ENCODE data around the gene MALL.

DNA sequence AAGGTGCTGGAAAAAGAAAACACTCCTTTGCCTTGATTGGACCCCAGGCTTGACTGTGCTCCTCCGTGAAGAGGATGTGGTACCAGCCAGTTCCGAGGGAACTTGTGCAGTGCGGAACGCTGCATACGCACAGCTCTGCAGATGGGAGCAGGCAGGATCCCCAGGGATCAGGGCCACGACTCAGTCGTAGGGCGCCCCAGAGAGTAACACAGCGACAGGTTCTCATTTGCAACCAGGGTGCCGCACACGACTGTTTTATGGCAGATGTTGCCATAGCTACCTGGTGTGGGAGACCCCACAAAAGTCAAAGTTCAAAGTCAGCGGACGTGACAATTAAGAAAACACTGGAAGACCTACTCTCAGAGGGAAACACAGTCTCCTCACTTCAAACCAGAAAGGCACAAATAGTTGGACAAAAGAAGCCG is 779 bp downstream of the MALL start:
- TF ChIP-seq POLR2A (IDR thresholded peaks at IDR 0.05; ENCODE audit: low read depth, low read length): no peak
- TF ChIP-seq NRF1 (conservative IDR thresholded peaks at IDR 0.05; ENCODE audit: low read depth, low read length): no peak
- no peak for TF ChIP-seq HDAC2 (IDR thresholded peaks at IDR 0.05)
- TF ChIP-seq BHLHE40 (IDR thresholded peaks at IDR 0.05; ENCODE audit: borderline replicate concordance in 1 of 2, low read depth in 2 of 2, low read length in 1 of 2): no peak
- TF ChIP-seq, protein P1, sequence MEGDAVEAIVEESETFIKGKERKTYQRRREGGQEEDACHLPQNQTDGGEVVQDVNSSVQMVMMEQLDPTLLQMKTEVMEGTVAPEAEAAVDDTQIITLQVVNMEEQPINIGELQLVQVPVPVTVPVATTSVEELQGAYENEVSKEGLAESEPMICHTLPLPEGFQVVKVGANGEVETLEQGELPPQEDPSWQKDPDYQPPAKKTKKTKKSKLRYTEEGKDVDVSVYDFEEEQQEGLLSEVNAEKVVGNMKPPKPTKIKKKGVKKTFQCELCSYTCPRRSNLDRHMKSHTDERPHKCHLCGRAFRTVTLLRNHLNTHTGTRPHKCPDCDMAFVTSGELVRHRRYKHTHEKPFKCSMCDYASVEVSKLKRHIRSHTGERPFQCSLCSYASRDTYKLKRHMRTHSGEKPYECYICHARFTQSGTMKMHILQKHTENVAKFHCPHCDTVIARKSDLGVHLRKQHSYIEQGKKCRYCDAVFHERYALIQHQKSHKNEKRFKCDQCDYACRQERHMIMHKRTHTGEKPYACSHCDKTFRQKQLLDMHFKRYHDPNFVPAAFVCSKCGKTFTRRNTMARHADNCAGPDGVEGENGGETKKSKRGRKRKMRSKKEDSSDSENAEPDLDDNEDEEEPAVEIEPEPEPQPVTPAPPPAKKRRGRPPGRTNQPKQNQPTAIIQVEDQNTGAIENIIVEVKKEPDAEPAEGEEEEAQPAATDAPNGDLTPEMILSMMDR (IDR thresholded peaks at IDR 0.05 in 2 of 3, conservative IDR thresholded peaks at IDR 0.05 in 1 of 3; ENCODE audit: control insufficient read depth in 2 of 3, extremely low read depth in 1 of 3, insufficient read depth in 1 of 3, low read depth in 3 of 3, low read length in 3 of 3): no peak
- TF ChIP-seq NFYB (IDR thresholded peaks at IDR 0.05; ENCODE audit: insufficient read depth, low read depth, low read length): no peak
- TF ChIP-seq, protein P2, sequence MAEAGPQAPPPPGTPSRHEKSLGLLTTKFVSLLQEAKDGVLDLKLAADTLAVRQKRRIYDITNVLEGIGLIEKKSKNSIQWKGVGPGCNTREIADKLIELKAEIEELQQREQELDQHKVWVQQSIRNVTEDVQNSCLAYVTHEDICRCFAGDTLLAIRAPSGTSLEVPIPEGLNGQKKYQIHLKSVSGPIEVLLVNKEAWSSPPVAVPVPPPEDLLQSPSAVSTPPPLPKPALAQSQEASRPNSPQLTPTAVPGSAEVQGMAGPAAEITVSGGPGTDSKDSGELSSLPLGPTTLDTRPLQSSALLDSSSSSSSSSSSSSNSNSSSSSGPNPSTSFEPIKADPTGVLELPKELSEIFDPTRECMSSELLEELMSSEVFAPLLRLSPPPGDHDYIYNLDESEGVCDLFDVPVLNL (IDR thresholded peaks at IDR 0.05; ENCODE audit: low read depth, low read length): no peak
- TF ChIP-seq, protein P3, sequence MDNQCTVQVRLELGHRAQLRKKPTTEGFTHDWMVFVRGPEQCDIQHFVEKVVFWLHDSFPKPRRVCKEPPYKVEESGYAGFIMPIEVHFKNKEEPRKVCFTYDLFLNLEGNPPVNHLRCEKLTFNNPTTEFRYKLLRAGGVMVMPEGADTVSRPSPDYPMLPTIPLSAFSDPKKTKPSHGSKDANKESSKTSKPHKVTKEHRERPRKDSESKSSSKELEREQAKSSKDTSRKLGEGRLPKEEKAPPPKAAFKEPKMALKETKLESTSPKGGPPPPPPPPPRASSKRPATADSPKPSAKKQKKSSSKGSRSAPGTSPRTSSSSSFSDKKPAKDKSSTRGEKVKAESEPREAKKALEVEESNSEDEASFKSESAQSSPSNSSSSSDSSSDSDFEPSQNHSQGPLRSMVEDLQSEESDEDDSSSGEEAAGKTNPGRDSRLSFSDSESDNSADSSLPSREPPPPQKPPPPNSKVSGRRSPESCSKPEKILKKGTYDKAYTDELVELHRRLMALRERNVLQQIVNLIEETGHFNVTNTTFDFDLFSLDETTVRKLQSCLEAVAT (IDR thresholded peaks at IDR 0.05): no peak
- TF ChIP-seq, protein P4, sequence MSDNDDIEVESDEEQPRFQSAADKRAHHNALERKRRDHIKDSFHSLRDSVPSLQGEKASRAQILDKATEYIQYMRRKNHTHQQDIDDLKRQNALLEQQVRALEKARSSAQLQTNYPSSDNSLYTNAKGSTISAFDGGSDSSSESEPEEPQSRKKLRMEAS (IDR thresholded peaks at IDR 0.05; ENCODE audit: low read depth, low read length): no peak
- TF ChIP-seq HCFC1 (IDR thresholded peaks at IDR 0.05; ENCODE audit: low read length): no peak
- TF ChIP-seq SRF (IDR thresholded peaks at IDR 0.05; ENCODE audit: low read depth in 2 of 2, low read length in 2 of 2): no peak
- TF ChIP-seq PAX8 (IDR thresholded peaks at IDR 0.05): no peak
